SK-N-MC (cell line): ENCODE measurements around the gene SLC44A1.

Experiments
- DNase-seq: peaks from one replicate; pipeline ENCODE4 v3.0.0-alpha.2; 2011; ENCODE audit warnings: low read depth, low spot score
- H3K27ac ChIP-seq: fragments of 200-600 bp; sonication (generic); 2 replicates; pipeline ENCODE4 v1.5.1; 2016; ENCODE audit warnings: mixed run types
- H3K36me3 ChIP-seq: fragments of 200-600 bp; sonication (generic); 2 replicates; pipeline ENCODE4 v1.6.1; 2017; ENCODE audit warnings: antibody characterized with exemption, low read length, mixed read lengths; ENCODE audit not compliant: insufficient read depth
- H3K4me3 ChIP-seq: fragments of 200-600 bp; sonication (generic); 2 replicates; pipeline ENCODE4 v1.5.1; 2016
- H3K9ac ChIP-seq: fragments of 200-600 bp; sonication (generic); 2 replicates; pipeline ENCODE4 v1.8.0; 2017; ENCODE audit warnings: mixed run types, mixed read lengths; ENCODE audit not compliant: insufficient read length
- H3K9me3 ChIP-seq: fragments of 200-600 bp; sonication (generic); 2 replicates; pipeline ENCODE4 v1.6.1; 2017; ENCODE audit warnings: low read depth, mild to moderate bottlenecking, antibody characterized with exemption, low read length, moderate library complexity, mixed read lengths
- EZH2 ChIP-seq: fragments of 200-600 bp; sonication (generic); IDR thresholded peaks from one replicate; pipeline ENCODE4 v1.6.1; 2017; ENCODE audit warnings: antibody characterized with exemption
- FOXP2 ChIP-seq: optimal IDR thresholded peaks from 2 replicates; pipeline ENCODE3; 2011; ENCODE audit warnings: mild to moderate bottlenecking, moderate library complexity; ENCODE audit not compliant: insufficient read depth; ENCODE audit errors: extremely low read length, control extremely low read depth
- POLR2AphosphoS5 ChIP-seq: IDR thresholded peaks from 2 replicates; pipeline ENCODE4 v1.6.1; 2012; ENCODE audit warnings: mild to moderate bottlenecking, low read depth, low read length, borderline replicate concordance

The SLC44A1 gene

GRCh38 chr9:105319202-105319813 lies 74.9 kb downstream of the SLC44A1 start:
- H3K4me3 ChIP-seq: no peak overlapping the region
- no peak overlapping the region for H3K27ac ChIP-seq
- H3K9me3 ChIP-seq: no peaks in the 10 kb centered on the region
- no peak overlapping the region for H3K9ac ChIP-seq
- TF ChIP-seq EZH2: no peak
- no peak for TF ChIP-seq FOXP2
- no peak for TF ChIP-seq POLR2AphosphoS5
- DNase-seq: no peak
- no peaks in the 10 kb centered on the region for H3K36me3 ChIP-seq

DNA sequence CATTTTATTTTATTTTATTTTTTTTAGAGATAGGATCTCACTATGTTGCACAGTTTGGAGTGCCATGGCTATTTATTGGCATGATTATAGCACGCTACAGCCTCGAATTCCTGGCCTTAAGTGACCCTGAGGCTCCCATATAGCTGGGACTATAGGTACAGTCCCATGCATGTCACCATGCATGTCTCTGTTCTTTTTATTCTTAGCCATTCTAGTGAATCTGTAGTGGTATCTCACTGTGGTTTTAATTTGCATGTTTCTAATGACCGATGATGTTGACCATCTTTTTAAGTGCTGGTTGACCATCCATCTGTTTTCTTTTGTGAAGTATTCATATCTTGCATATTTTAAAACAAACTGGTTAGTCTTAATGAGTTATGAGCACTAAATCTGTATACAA lies 76.1 kb downstream of the SLC44A1 start:
- no peak overlapping the region for H3K4me3 ChIP-seq
- no peak for DNase-seq
- no peak overlapping the region for H3K9ac ChIP-seq
- H3K27ac ChIP-seq: no peak overlapping the region
- H3K9me3 ChIP-seq: no peaks in the 10 kb centered on the region
- TF ChIP-seq EZH2 (no peak), POLR2AphosphoS5 (no peak), FOXP2 (no peak)
- no peaks in the 10 kb centered on the region for H3K36me3 ChIP-seq

GRCh38 chr9:105328296-105328695 lies 83.8 kb downstream of the SLC44A1 start:
- Histone ChIP-seq H3K27ac (no peak overlapping the region), H3K4me3 (no peak overlapping the region), H3K36me3 (no peaks in the 10 kb centered on the region), H3K9ac (no peak overlapping the region), H3K9me3 (no peaks in the 10 kb centered on the region)
- DNase-seq: no peak
- TF ChIP-seq FOXP2 (no peak), POLR2AphosphoS5 (no peak), EZH2 (no peak)

- Histone ChIP-seq H3K4me3 (no peak overlapping the region), H3K27ac (no peak overlapping the region)
- TF ChIP-seq EZH2 (no peak), POLR2AphosphoS5 (no peak), FOXP2 (no peak)
Measured at GRCh38 chr9:105328872-105329718, 84.6 kb downstream of the SLC44A1 start.

DNA sequence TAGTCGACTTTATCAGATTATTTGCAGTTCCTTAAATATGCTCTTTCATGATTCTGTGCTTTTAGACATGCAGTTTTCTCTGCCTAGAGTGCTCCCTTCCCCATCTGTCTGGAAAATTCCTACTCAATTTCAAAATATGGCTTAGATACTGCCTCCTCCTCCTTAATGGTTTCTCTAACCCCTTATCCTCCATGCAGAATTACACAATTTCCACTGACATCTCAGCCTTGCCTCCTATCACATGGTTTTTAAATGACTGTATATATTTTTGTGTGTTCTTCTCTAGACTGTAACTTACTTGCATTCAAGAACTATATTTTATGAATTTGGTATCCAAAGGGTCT lies 85.2 kb downstream of the SLC44A1 start:
- Histone ChIP-seq H3K9me3 (no peaks in the 10 kb centered on the region), H3K4me3 (no peak overlapping the region), H3K9ac (no peak overlapping the region), H3K27ac (no peak overlapping the region), H3K36me3 (no peaks in the 10 kb centered on the region)
- DNase-seq: no peak
- TF ChIP-seq FOXP2 (no peak), POLR2AphosphoS5 (no peak), EZH2 (no peak)

More at GRCh38 chr9:105328872-105329718, 84.6 kb downstream of the SLC44A1 start:
- no peak overlapping the region for H3K9ac ChIP-seq
- no peak for DNase-seq
- H3K9me3 ChIP-seq: no peaks in the 10 kb centered on the region
- H3K36me3 ChIP-seq: no peaks in the 10 kb centered on the region

- no peak for TF ChIP-seq EZH2
- no peak for TF ChIP-seq FOXP2
- TF ChIP-seq POLR2AphosphoS5: no peak
- no peak for DNase-seq
- no peak overlapping the region for H3K9ac ChIP-seq
- H3K27ac ChIP-seq: no peak overlapping the region
- no peaks in the 10 kb centered on the region for H3K9me3 ChIP-seq
- H3K36me3 ChIP-seq: no peaks in the 10 kb centered on the region
- no peak overlapping the region for H3K4me3 ChIP-seq
Measured at GRCh38 chr9:105330201-105330600, 85.8 kb downstream of the SLC44A1 start.

DNA sequence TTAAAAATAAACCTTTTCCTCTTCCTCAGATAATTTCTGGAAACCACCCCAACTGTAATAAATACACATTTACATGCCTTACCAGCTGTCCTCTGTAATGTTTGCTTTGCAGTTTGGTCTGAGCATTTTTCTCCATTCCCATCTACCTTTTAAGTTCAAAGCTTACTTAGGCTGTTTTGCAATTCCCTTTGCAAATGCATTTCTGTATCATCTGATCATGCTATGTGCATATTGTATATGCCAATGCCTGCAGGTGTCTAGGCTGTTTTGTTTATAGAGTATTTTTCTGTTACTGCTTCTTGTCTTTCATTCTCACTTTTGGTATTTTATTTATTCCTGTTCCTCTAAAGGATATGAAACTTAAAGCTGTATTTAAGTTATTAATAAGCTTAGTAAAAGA lies 86.3 kb downstream of the SLC44A1 start:
- no peak overlapping the region for H3K27ac ChIP-seq
- no peaks in the 10 kb centered on the region for H3K9me3 ChIP-seq
- TF ChIP-seq POLR2AphosphoS5 (no peak), EZH2 (no peak), FOXP2 (no peak)
- no peaks in the 10 kb centered on the region for H3K36me3 ChIP-seq
- H3K4me3 ChIP-seq: no peak overlapping the region
- no peak for DNase-seq
- no peak overlapping the region for H3K9ac ChIP-seq

GRCh38 chr9:105331160-105331559 lies 86.7 kb downstream of the SLC44A1 start:
- H3K9ac ChIP-seq: no peak overlapping the region
- H3K4me3 ChIP-seq: no peak overlapping the region
- no peaks in the 10 kb centered on the region for H3K36me3 ChIP-seq
- no peak overlapping the region for H3K27ac ChIP-seq
- no peaks in the 10 kb centered on the region for H3K9me3 ChIP-seq
- no peak for DNase-seq
- TF ChIP-seq FOXP2 (no peak), POLR2AphosphoS5 (no peak), EZH2 (no peak)

DNA sequence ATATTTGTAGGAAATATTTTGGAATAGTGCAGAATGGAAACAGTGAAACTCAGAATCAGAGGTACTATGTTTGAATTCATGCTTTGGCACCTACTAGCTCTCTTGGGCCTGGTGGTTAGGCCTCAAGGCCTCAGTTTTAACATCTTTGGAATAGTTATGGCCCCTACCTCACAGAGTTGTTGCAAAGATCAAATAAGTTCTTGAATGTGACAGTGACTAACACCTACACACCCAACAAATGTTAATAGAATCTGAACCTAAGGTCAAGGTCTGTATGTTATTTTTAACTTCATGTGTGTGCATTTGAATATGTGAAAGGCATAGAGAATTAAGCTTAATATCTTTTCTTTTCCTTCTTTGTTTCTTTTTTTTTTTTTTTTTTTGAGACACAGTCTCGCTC lies 87.3 kb downstream of the SLC44A1 start:
- Histone ChIP-seq H3K27ac (no peak overlapping the region), H3K9me3 (no peaks in the 10 kb centered on the region), H3K4me3 (no peak overlapping the region), H3K36me3 (no peaks in the 10 kb centered on the region), H3K9ac (no peak overlapping the region)
- TF ChIP-seq FOXP2: no peak
- TF ChIP-seq POLR2AphosphoS5: no peak
- TF ChIP-seq EZH2: no peak
- DNase-seq: no peak
